ENCODE data around the gene EPS8. TPM values are rescaled to one million over a fixed set of nuclear protein-coding genes. Genes with fewer than 3 reads are reported as not detected.

EPS8 gene
- polyA plus RNA-seq, 1 of the 3 experiments (the other 2 are of a cell fraction) = 19.8 TPM

- no peak overlapping the region for H3K27ac ChIP-seq (ENCODE audit: low read depth in 2 of 2, low read length in 1 of 2)
- H3K36me3 ChIP-seq (replicated peaks in 1 of 2; ENCODE audit: control insufficient read depth in 1 of 2, insufficient read depth in 2 of 2, low read length in 1 of 2) = peaks cover 0 to 13% of the 10 kb centered on the region in 2 experiments
- ChIA-PET POLR2A (no interaction called here), CTCF (no interaction called here)
- H3K4me2 ChIP-seq = no peak overlapping the region
- TF ChIP-seq, protein P1, sequence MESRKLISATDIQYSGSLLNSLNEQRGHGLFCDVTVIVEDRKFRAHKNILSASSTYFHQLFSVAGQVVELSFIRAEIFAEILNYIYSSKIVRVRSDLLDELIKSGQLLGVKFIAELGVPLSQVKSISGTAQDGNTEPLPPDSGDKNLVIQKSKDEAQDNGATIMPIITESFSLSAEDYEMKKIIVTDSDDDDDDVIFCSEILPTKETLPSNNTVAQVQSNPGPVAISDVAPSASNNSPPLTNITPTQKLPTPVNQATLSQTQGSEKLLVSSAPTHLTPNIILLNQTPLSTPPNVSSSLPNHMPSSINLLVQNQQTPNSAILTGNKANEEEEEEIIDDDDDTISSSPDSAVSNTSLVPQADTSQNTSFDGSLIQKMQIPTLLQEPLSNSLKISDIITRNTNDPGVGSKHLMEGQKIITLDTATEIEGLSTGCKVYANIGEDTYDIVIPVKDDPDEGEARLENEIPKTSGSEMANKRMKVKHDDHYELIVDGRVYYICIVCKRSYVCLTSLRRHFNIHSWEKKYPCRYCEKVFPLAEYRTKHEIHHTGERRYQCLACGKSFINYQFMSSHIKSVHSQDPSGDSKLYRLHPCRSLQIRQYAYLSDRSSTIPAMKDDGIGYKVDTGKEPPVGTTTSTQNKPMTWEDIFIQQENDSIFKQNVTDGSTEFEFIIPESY (IDR thresholded peaks at IDR 0.05; ENCODE audit: borderline replicate concordance, low read depth) = no peak
- TF ChIP-seq MXI1 (IDR thresholded peaks at IDR 0.05; ENCODE audit: low read depth, low read length) (no peak), EP300 (IDR thresholded peaks at IDR 0.05; ENCODE audit: borderline replicate concordance in 1 of 2, low read depth in 1 of 2, low read length in 1 of 2) (no peak), TEAD4 (IDR thresholded peaks at IDR 0.05; ENCODE audit: borderline replicate concordance, insufficient read depth) (no peak), USF2 (IDR thresholded peaks at IDR 0.05; ENCODE audit: borderline replicate concordance, low read depth, low read length) (no peak), SMC3 (IDR thresholded peaks at IDR 0.05; ENCODE audit: low read depth, low read length) (no peak), FOSL2 (IDR thresholded peaks at IDR 0.05; ENCODE audit: borderline replicate concordance, low read depth) (no peak), SIN3A (IDR thresholded peaks at IDR 0.05; ENCODE audit: borderline replicate concordance, low read depth, low read length) (no peak), CHD2 (IDR thresholded peaks at IDR 0.05; ENCODE audit: low read length, partially characterized antibody) (no peak), YY1 (IDR thresholded peaks at IDR 0.05; ENCODE audit: low read depth) (no peak)
- H3K27me3 ChIP-seq (ENCODE audit: insufficient read depth) = no peaks in the 10 kb centered on the region
- H2AFZ ChIP-seq (ENCODE audit: low read depth) = no peak overlapping the region
- H3F3A ChIP-seq (replicated peaks; ENCODE audit: insufficient read depth) = peaks cover 4% of the 10 kb centered on the region
- H3K4me1 ChIP-seq (ENCODE audit: control insufficient read depth in 1 of 2, insufficient read depth in 2 of 2, low read depth in 1 of 2, low read length in 1 of 2) = peaks cover 0 to under 1% of the 10 kb centered on the region in 2 experiments; a peak in 1 of 4 replicates
- H3K79me2 ChIP-seq (ENCODE audit: insufficient read depth) = no peaks in the 10 kb centered on the region; the same call in 1 of the 2 replicates
- no peaks in the 10 kb centered on the region for H4K20me1 ChIP-seq (ENCODE audit: insufficient read depth)
- H3K9me3 ChIP-seq = no peaks in the 10 kb centered on the region
- H3K4me3 ChIP-seq (ENCODE audit: low read depth in 2 of 2, low read length in 1 of 2) = no peak overlapping the region
- no peaks in the 10 kb centered on the region for H3K9me2 ChIP-seq
- DNase-seq = no peak
- no peak overlapping the region for H3K9ac ChIP-seq
- WGBS (ENCODE audit: low lambda C conversion rate) = 88% methylated on average over 5 of the region's 5 CpGs
These were observed 116.4 kb downstream of the EPS8 start for GRCh38 chr12:15672671-15673270.

DNA sequence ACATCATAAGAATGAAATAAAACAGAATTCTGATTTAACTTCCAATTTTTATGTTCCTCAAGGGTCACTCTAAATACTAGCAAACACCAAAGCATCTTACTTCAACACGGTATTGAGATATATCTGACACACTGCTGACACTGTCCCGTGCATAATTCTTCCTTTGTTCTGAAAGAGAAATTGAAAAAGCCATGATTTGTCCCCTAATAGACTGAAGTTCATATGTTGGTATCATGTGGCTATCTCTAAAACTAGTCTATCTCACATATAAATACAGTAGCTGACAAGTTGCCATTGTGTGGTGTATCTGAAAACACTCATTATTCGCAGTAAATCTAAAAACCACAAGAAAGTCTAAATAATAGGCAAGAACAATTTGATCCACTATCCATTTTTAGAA lies 118.4 kb downstream of the EPS8 start:
- 84% methylated on average over 3 of the region's 3 CpGs for WGBS (ENCODE audit: low lambda C conversion rate)
- DNase-seq = no peak
- H3K4me3 ChIP-seq (ENCODE audit: low read depth in 2 of 2, low read length in 1 of 2) = no peak overlapping the region
- H3K36me3 ChIP-seq (replicated peaks in 1 of 2; ENCODE audit: control insufficient read depth in 1 of 2, insufficient read depth in 2 of 2, low read length in 1 of 2) = peaks cover 0 to 22% of the 10 kb centered on the region in 2 experiments
- no peak overlapping the region for H3K9ac ChIP-seq
- H3K4me1 ChIP-seq (ENCODE audit: control insufficient read depth in 1 of 2, insufficient read depth in 2 of 2, low read depth in 1 of 2, low read length in 1 of 2) = no peaks in the 10 kb centered on the region
- H3F3A ChIP-seq (replicated peaks; ENCODE audit: insufficient read depth) = peaks cover 2% of the 10 kb centered on the region
- no peaks in the 10 kb centered on the region for H3K9me3 ChIP-seq
- H3K4me2 ChIP-seq = no peak overlapping the region
- POLR2A ChIA-PET = no interaction called here
- CTCF ChIA-PET = no interaction called here
- H3K27ac ChIP-seq (ENCODE audit: low read depth in 2 of 2, low read length in 1 of 2) = no peak overlapping the region
- H4K20me1 ChIP-seq (ENCODE audit: insufficient read depth) = no peaks in the 10 kb centered on the region
- H3K79me2 ChIP-seq (ENCODE audit: insufficient read depth) = no peaks in the 10 kb centered on the region; the same call in 1 of the 2 replicates
- H2AFZ ChIP-seq (ENCODE audit: low read depth) = no peak overlapping the region
- no peaks in the 10 kb centered on the region for H3K27me3 ChIP-seq (ENCODE audit: insufficient read depth)
- no peaks in the 10 kb centered on the region for H3K9me2 ChIP-seq
- TF ChIP-seq REST (IDR thresholded peaks at IDR 0.05; ENCODE audit: low read depth, low read length) (no peak), RCOR1 (IDR thresholded peaks at IDR 0.05; ENCODE audit: low read length) (no peak), USF2 (IDR thresholded peaks at IDR 0.05; ENCODE audit: borderline replicate concordance, low read depth, low read length) (no peak), EP300 (IDR thresholded peaks at IDR 0.05; ENCODE audit: borderline replicate concordance in 1 of 2, low read depth in 1 of 2, low read length in 1 of 2) (no peak), NFIC (IDR thresholded peaks at IDR 0.05; ENCODE audit: borderline replicate concordance) (no peak), SMC3 (IDR thresholded peaks at IDR 0.05; ENCODE audit: low read depth, low read length) (no peak), RAD21 (IDR thresholded peaks at IDR 0.05; ENCODE audit: low read length) (no peak), CTCF (IDR thresholded peaks at IDR 0.05) (no peak)
- TF ChIP-seq, protein P2, sequence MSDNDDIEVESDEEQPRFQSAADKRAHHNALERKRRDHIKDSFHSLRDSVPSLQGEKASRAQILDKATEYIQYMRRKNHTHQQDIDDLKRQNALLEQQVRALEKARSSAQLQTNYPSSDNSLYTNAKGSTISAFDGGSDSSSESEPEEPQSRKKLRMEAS (IDR thresholded peaks at IDR 0.05; ENCODE audit: low read depth) = no peak

Measured in SK-N-SH (cell line).